CD4-positive, alpha-beta memory T cell (primary cell): ENCODE measurements around the gene SCYGR5. TPM values are rescaled to one million over a fixed set of nuclear protein-coding genes. Genes with fewer than 3 reads are reported as not detected.
"Not testable (repeated sequence)": the region's sequence is repeated elsewhere in the genome, so short reads cannot be mapped to it uniquely, and the experiment has no call there.

ENCODE experiments used
- CTCF ChIA-PET: fragments of 350-600 bp; sonication (Branson Sonifier 250); formaldehyde crosslinking; loops from one replicate; lab custom pipeline; 2021; ENCODE audit warnings: inconsistent platforms; ENCODE audit not compliant: partially characterized antibody; lab: Charles Lee
- POLR2A ChIA-PET: fragments of 350-600 bp; sonication (Branson Sonifier 250); formaldehyde crosslinking; loops from one replicate; lab custom pipeline; 2021; ENCODE audit not compliant: partially characterized antibody; lab: Charles Lee
- DNase-seq, 5 donors: peaks; one replicate each; pipeline versions ENCODE4 v3.0.0 to v3.0.0-alpha.2; 2020 to 2022; ENCODE audit warnings: mixed read lengths in 1 of 5
- H3K27ac ChIP-seq: one replicate; pipeline ENCODE4 v1.7.0; 2013; ENCODE audit warnings: low read depth, low read length
- H3K27me3 ChIP-seq: 2 replicates; pipeline ENCODE4 v1.7.0; 2013; ENCODE audit warnings: mild to moderate bottlenecking, low read length, moderate library complexity; ENCODE audit not compliant: insufficient read depth
- H3K36me3 ChIP-seq: 2 replicates; pipeline ENCODE4 v1.7.0; 2013; ENCODE audit warnings: mild to moderate bottlenecking, low read length, moderate library complexity; ENCODE audit not compliant: insufficient read depth
- H3K4me1 ChIP-seq: 2 replicates; pipeline ENCODE4 v1.7.0; 2013; ENCODE audit warnings: mild to moderate bottlenecking, low read length, moderate library complexity; ENCODE audit not compliant: insufficient read depth
- H3K4me3 ChIP-seq, 2 donors: one replicate each; pipeline ENCODE4 v1.7.0; 2013; ENCODE audit warnings: low read length in 2 of 2, mild to moderate bottlenecking in 1 of 2
- H3K9me3 ChIP-seq, 2 donors: one replicate each; pipeline ENCODE4 v1.7.0; 2013; ENCODE audit warnings: low read length in 2 of 2, control low read depth in 1 of 2; ENCODE audit not compliant: control insufficient read depth in 1 of 2
- H3K27ac Mint-ChIP-seq, 7 donors: one replicate each; pipeline ENCODE4 v1.8.0; 2020 to 2021; ENCODE audit warnings: mixed read lengths in 7 of 7, mild to moderate bottlenecking in 6 of 7, inconsistent platforms in 3 of 7, moderate library complexity in 3 of 7
- H3K27me3 Mint-ChIP-seq, 2 donors: one replicate each; pipeline ENCODE4 v1.8.0; 2020 to 2021; ENCODE audit warnings: mixed read lengths in 2 of 2
- H3K36me3 Mint-ChIP-seq, 2 donors: one replicate each; pipeline ENCODE4 v1.8.0; 2020 to 2021; ENCODE audit warnings: mixed read lengths in 2 of 2, inconsistent platforms in 1 of 2, mild to moderate bottlenecking in 1 of 2
- H3K4me1 Mint-ChIP-seq, 4 donors: one replicate each; pipeline ENCODE4 v1.8.0; 2020 to 2021; ENCODE audit warnings: mixed read lengths in 4 of 4, mild to moderate bottlenecking in 1 of 4
- H3K4me3 Mint-ChIP-seq, 8 donors: one replicate each; pipeline ENCODE4 v1.8.0; 2020 to 2021; ENCODE audit warnings: mixed read lengths in 8 of 8, mild to moderate bottlenecking in 7 of 8, moderate library complexity in 6 of 8, inconsistent platforms in 3 of 8
- H3K9me3 Mint-ChIP-seq, 8 donors: one replicate each; pipeline ENCODE4 v1.8.0; 2020 to 2021; ENCODE audit warnings: mixed read lengths in 8 of 8, mild to moderate bottlenecking in 5 of 8, inconsistent platforms in 3 of 8, moderate library complexity in 1 of 8
- intact Hi-C: fragments of 100-400 bp; cut with micrococcal nuclease; formaldehyde crosslinking; loops from one replicate; pipeline ENCODE4 v1.15.1; 2023
- polyA plus RNA-seq, 2 donors: library from polyadenylated mRNA; unstranded; fragments of 300-500 nt; fragmentation: Illumina TruSeq; gene quantifications; one replicate each; pipeline ENCODE4 v1.2.3, GENCODE V29; 2021
- total RNA-seq, 2 experiments: library from RNA; stranded (reverse); gene quantifications; one replicate each; pipeline ENCODE4 v1.2.3, GENCODE V29; 2021

SCYGR5 gene
- total and polyA plus RNA-seq, 4 experiments from 2014 or later = not detected

GRCh38 chr2:227673620-227674019, 7.0 kb downstream of the SCYGR5 start:
- POLR2A ChIA-PET, H3K27ac ChIP-seq, H3K27me3 ChIP-seq, H3K9me3 Mint-ChIP-seq, H3K4me1 ChIP-seq, H3K4me3 ChIP-seq, H3K4me1 Mint-ChIP-seq, intact Hi-C loops, H3K27ac Mint-ChIP-seq, H3K36me3 Mint-ChIP-seq, H3K36me3 ChIP-seq, H3K4me3 Mint-ChIP-seq, H3K9me3 ChIP-seq, DNase-seq, CTCF ChIA-PET: not testable (repeated sequence)
- peaks cover 1 to 11% of the 10 kb centered on the region in 2 donors for H3K27me3 Mint-ChIP-seq

GRCh38 chr2:227674485-227674884, 7.9 kb downstream of the SCYGR5 start:
- no peaks in the 10 kb centered on the region for H3K9me3 Mint-ChIP-seq
- H3K27me3 Mint-ChIP-seq = peaks cover 1 to 11% of the 10 kb centered on the region in 2 donors
- H3K4me1 Mint-ChIP-seq = no peaks in the 10 kb centered on the region
- Histone ChIP-seq H3K9me3 (no peaks in the 10 kb centered on the region), H3K27ac (no peak overlapping the region), H3K4me1 (no peaks in the 10 kb centered on the region), H3K27me3 (no peaks in the 10 kb centered on the region), H3K4me3 (no peak overlapping the region), H3K36me3 (no peaks in the 10 kb centered on the region)
- CTCF ChIA-PET = no interaction called here
- no peak overlapping the region for H3K4me3 Mint-ChIP-seq
- no peak for DNase-seq
- POLR2A ChIA-PET = no interaction called here
- no peak overlapping the region for H3K27ac Mint-ChIP-seq
- intact Hi-C loops = no loop called here
- H3K36me3 Mint-ChIP-seq = no peaks in the 10 kb centered on the region

GRCh38 chr2:227677928-227678327, 11.3 kb downstream of the SCYGR5 start:
- Mint-ChIP-seq H3K36me3 (no peaks in the 10 kb centered on the region), H3K9me3 (no peaks in the 10 kb centered on the region), H3K4me3 (no peak overlapping the region), H3K27ac (no peak overlapping the region), H3K4me1 (no peaks in the 10 kb centered on the region), H3K27me3 (peaks cover 1 to 8% of the 10 kb centered on the region in 2 donors)
- no peaks in the 10 kb centered on the region for H3K4me1 ChIP-seq
- no peak overlapping the region for H3K27ac ChIP-seq
- intact Hi-C loops = no loop called here
- no peaks in the 10 kb centered on the region for H3K36me3 ChIP-seq
- H3K27me3 ChIP-seq = no peaks in the 10 kb centered on the region
- no peaks in the 10 kb centered on the region for H3K9me3 ChIP-seq
- H3K4me3 ChIP-seq = no peak overlapping the region
- DNase-seq = no peak
- ChIA-PET CTCF (no interaction called here), POLR2A (no interaction called here)

GRCh38 chr2:227684258-227684657, 17.7 kb downstream of the SCYGR5 start:
- no peaks in the 10 kb centered on the region for H3K9me3 ChIP-seq
- Mint-ChIP-seq H3K9me3 (no peaks in the 10 kb centered on the region), H3K27me3 (peaks cover 5 to 13% of the 10 kb centered on the region in 2 donors), H3K36me3 (no peaks in the 10 kb centered on the region), H3K4me1 (no peaks in the 10 kb centered on the region), H3K4me3 (no peak overlapping the region), H3K27ac (no peak overlapping the region)
- intact Hi-C loops = no loop called here
- H3K36me3 ChIP-seq = no peaks in the 10 kb centered on the region
- POLR2A ChIA-PET = no interaction called here
- H3K27me3 ChIP-seq = no peaks in the 10 kb centered on the region
- CTCF ChIA-PET = no interaction called here
- DNase-seq = no peak
- no peaks in the 10 kb centered on the region for H3K4me1 ChIP-seq
- no peak overlapping the region for H3K4me3 ChIP-seq
- no peak overlapping the region for H3K27ac ChIP-seq

- Mint-ChIP-seq H3K9me3 (peaks cover 0 to 2% (median 0%) of the 10 kb centered on the region in 8 donors), H3K36me3 (no peaks in the 10 kb centered on the region)
- H3K27ac ChIP-seq = no peak overlapping the region
These were observed 20.6 kb downstream of the SCYGR5 start for GRCh38 chr2:227687189-227687588.

GRCh38 chr2:227696990-227697679, 30.5 kb downstream of the SCYGR5 start:
- Mint-ChIP-seq H3K27me3 (peaks cover 9 to 14% of the 10 kb centered on the region in 2 donors), H3K9me3 (no peaks in the 10 kb centered on the region), H3K36me3 (no peaks in the 10 kb centered on the region), H3K4me1 (no peaks in the 10 kb centered on the region), H3K4me3 (no peak overlapping the region), H3K27ac (no peak overlapping the region)
- H3K4me3 ChIP-seq = no peak overlapping the region
- no peaks in the 10 kb centered on the region for H3K36me3 ChIP-seq
- CTCF ChIA-PET = no interaction called here
- no peaks in the 10 kb centered on the region for H3K27me3 ChIP-seq
- POLR2A ChIA-PET = no interaction called here
- DNase-seq = no peak
- no peaks in the 10 kb centered on the region for H3K9me3 ChIP-seq
- H3K27ac ChIP-seq = no peak overlapping the region
- H3K4me1 ChIP-seq = no peaks in the 10 kb centered on the region
- intact Hi-C loops = no loop called here

More at GRCh38 chr2:227687189-227687588, 20.6 kb downstream of the SCYGR5 start:
- intact Hi-C loops = no loop called here
- Histone ChIP-seq H3K27me3 (no peaks in the 10 kb centered on the region), H3K4me1 (no peaks in the 10 kb centered on the region), H3K36me3 (no peaks in the 10 kb centered on the region), H3K9me3 (no peaks in the 10 kb centered on the region), H3K4me3 (no peak overlapping the region)
- H3K4me1 Mint-ChIP-seq = no peaks in the 10 kb centered on the region
- ChIA-PET CTCF (no interaction called here), POLR2A (no interaction called here)
- no peak for DNase-seq
- H3K27me3 Mint-ChIP-seq = peaks cover 12 to 23% of the 10 kb centered on the region in 2 donors
- no peak overlapping the region for H3K4me3 Mint-ChIP-seq
- H3K27ac Mint-ChIP-seq = no peak overlapping the region

- Mint-ChIP-seq H3K36me3 (no peaks in the 10 kb centered on the region), H3K27me3 (peaks cover 19 to 23% of the 10 kb centered on the region in 2 donors), H3K27ac (no peak overlapping the region), H3K9me3 (no peaks in the 10 kb centered on the region), H3K4me3 (no peak overlapping the region), H3K4me1 (no peaks in the 10 kb centered on the region)
- ChIA-PET POLR2A (no interaction called here), CTCF (no interaction called here)
- H3K27me3 ChIP-seq = no peaks in the 10 kb centered on the region
- intact Hi-C loops = no loop called here
- H3K27ac ChIP-seq = no peak overlapping the region
- H3K4me1 ChIP-seq = no peaks in the 10 kb centered on the region
- H3K36me3 ChIP-seq = no peaks in the 10 kb centered on the region
- DNase-seq = no peak
- H3K4me3 ChIP-seq = no peak overlapping the region
- H3K9me3 ChIP-seq = no peaks in the 10 kb centered on the region
These were observed 35.0 kb downstream of the SCYGR5 start for GRCh38 chr2:227701556-227701955.
